GM12875 (cell line): Measurements from ENCODE around the gene EYS.

Experiments
- H3K4me3 ChIP-seq: one replicate; pipeline ENCODE4 v1.5.1; 2011; ENCODE audit warnings: low read depth, low read length, control low read depth
- CTCF ChIP-seq: IDR thresholded peaks from 2 replicates; pipeline ENCODE4 v1.5.1; 2011; ENCODE audit warnings: low read depth, mild to moderate bottlenecking, control low read depth, inconsistent platforms, low read length, moderate library complexity, borderline replicate concordance; ENCODE audit not compliant: insufficient read depth

The EYS gene

GRCh38 chr6:65000815-65001214, 706.2 kb downstream of the EYS start:
- H3K4me3 ChIP-seq, result no peak overlapping the region
- TF ChIP-seq CTCF, result no peak

- H3K4me3 ChIP-seq, result no peak overlapping the region
- no peak for TF ChIP-seq CTCF
Observed at GRCh38 chr6:64998204-64998603, 708.8 kb downstream of the EYS start.

DNA sequence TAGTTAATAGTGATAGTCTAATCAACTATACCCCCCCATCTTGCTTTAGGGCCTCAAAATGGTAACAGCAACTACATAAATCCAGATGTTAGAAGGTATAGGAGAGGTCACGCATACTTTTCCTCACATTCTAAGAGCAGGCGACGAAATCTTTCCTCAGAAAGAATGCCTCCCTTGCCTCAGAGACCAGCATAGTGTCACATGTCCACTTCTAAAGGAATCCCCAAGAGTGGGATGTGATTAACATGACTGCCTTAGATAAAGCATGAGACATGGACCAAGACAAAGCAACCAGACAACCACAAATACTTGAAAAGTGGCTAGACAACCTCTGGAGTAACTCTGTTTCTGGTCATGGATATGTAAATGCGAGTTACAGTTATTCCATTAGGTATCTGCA, 710.7 kb downstream of the EYS start:
- H3K4me3 ChIP-seq, result no peak overlapping the region
- TF ChIP-seq CTCF, result no peak

DNA sequence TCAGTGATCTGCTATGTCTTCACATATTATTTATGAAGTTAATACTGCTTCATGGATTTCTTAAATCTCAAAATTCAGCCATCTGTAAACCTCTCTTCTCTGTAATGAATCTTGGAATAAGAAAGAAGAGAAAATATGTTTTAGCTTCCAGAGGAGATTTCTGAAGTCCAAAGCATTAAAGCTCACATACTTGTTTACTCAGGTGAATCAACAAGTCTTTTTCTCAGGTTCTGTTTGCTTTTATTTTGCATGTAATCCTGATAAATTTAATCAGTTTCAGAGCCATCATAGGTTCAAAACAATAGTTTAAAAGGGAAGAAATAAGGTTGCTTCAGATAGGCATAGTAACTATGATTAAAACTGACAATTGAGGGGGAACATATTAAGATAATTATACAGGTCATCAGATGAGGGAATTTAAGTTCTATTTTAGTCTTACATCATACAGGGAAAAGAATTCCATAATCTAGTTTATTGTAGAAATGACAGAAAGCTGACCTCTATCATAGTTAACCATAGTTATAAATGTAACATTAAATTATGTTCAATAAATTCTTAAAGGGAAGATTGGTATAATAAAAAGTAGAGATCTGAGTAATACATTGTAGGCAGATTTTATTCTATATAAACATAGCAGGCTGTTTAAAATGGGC, 716.2 kb downstream of the EYS start:
- H3K4me3 ChIP-seq, result no peak overlapping the region
- TF ChIP-seq CTCF, result no peak

- TF ChIP-seq CTCF, result no peak
- no peak overlapping the region for H3K4me3 ChIP-seq
Observed at GRCh38 chr6:64988148-64988547, 718.9 kb downstream of the EYS start.

DNA sequence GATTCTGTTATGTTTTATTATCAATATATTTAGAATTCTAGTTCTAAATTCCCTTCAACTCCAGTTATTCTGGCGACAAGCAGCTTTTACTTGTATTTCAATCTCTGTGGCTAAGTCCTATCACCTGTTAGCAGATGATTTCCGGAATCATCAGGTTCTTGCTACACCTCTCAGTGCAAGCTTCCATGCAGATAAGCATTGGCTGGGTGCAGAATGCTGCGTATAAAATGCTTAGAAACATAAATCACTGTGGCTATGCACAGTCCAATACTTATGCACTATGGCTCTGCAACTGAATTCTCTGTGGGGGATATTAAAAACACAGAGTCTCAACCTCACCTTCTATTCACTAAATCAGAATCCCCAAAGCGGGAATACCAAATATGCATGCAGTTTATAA, 720.0 kb downstream of the EYS start:
- TF ChIP-seq CTCF, result no peak
- no peak overlapping the region for H3K4me3 ChIP-seq

- no peak for TF ChIP-seq CTCF
- no peak overlapping the region for H3K4me3 ChIP-seq
Observed at GRCh38 chr6:64985726-64986125, 721.3 kb downstream of the EYS start.
